Progenitor cell of endocrine pancreas (in vitro differentiated cells): ENCODE measurements around the gene FBXO40. TPM values are rescaled to one million over a fixed set of nuclear protein-coding genes. Genes with fewer than 3 reads are reported as not detected.
"Not testable (repeated sequence)": the region's sequence is repeated elsewhere in the genome, so short reads cannot be mapped to it uniquely, and the experiment has no call there.

Experiments used
- DNase-seq: peaks from one replicate; pipeline ENCODE4 v3.0.0; 2021; ENCODE audit warnings: low spot score; ENCODE audit not compliant: unreplicated experiment
- H3K27ac Mint-ChIP-seq: 2 replicates; pipeline ENCODE4 v1.8.0; 2021; ENCODE audit warnings: mild to moderate bottlenecking, moderate library complexity, mixed read lengths
- H3K27me3 Mint-ChIP-seq: 2 replicates; pipeline ENCODE4 v1.8.0; 2021; ENCODE audit warnings: mixed read lengths
- H3K36me3 Mint-ChIP-seq: 2 replicates; pipeline ENCODE4 v1.8.0; 2022; ENCODE audit warnings: mixed read lengths; ENCODE audit not compliant: insufficient read depth
- H3K4me1 Mint-ChIP-seq: 2 replicates; pipeline ENCODE4 v1.8.0; 2021; ENCODE audit warnings: low read depth, mixed read lengths
- H3K4me3 Mint-ChIP-seq: 2 replicates; pipeline ENCODE4 v1.8.0; 2021; ENCODE audit warnings: low read depth, mild to moderate bottlenecking, moderate library complexity, mixed read lengths
- H3K9me3 Mint-ChIP-seq: 2 replicates; pipeline ENCODE4 v1.8.0; 2021; ENCODE audit warnings: low read depth, mixed read lengths
- CTCF ChIP-seq: fragments of 200-600 bp; sonication (generic); IDR thresholded peaks from one replicate; pipeline ENCODE4 v1.5.0; 2021; ENCODE audit warnings: antibody characterized with exemption, mild to moderate bottlenecking; ENCODE audit not compliant: unreplicated experiment
- total RNA-seq: library from RNA; stranded (reverse); gene quantifications from 2 replicates; pipeline ENCODE4 v1.2.1, GENCODE V29; 2021

FBXO40 gene
- total RNA-seq, 1 donor from 2014 or later = not detected

- no peak for TF ChIP-seq CTCF
- Mint-ChIP-seq H3K4me1 (peaks cover 1% of the 10 kb centered on the region), H3K36me3 (no peaks in the 10 kb centered on the region), H3K27ac (no peak overlapping the region), H3K9me3 (no peaks in the 10 kb centered on the region), H3K4me3 (no peak overlapping the region), H3K27me3 (peaks cover 2% of the 10 kb centered on the region)
- DNase-seq = no peak
These were observed 5.4 kb downstream of the FBXO40 start for GRCh38 chr3:121598564-121598963.

- not testable (repeated sequence) for H3K4me3 Mint-ChIP-seq, H3K4me1 Mint-ChIP-seq, H3K36me3 Mint-ChIP-seq, H3K27ac Mint-ChIP-seq, H3K9me3 Mint-ChIP-seq, H3K27me3 Mint-ChIP-seq, DNase-seq
These were observed 6.7 kb downstream of the FBXO40 start for GRCh38 chr3:121599900-121600299.

GRCh38 chr3:121601212-121601812 is 8.1 kb downstream of the FBXO40 start:
- no peak for TF ChIP-seq CTCF
- Mint-ChIP-seq H3K27ac (no peak overlapping the region), H3K9me3 (no peaks in the 10 kb centered on the region), H3K27me3 (no peaks in the 10 kb centered on the region), H3K36me3 (no peaks in the 10 kb centered on the region), H3K4me1 (peaks cover 1% of the 10 kb centered on the region), H3K4me3 (no peak overlapping the region)
- DNase-seq = no peak

GRCh38 chr3:121604759-121605158 is 11.6 kb downstream of the FBXO40 start:
- H3K27me3 Mint-ChIP-seq = no peaks in the 10 kb centered on the region
- H3K4me3 Mint-ChIP-seq = no peak overlapping the region
- no peaks in the 10 kb centered on the region for H3K36me3 Mint-ChIP-seq
- TF ChIP-seq CTCF = no peak
- peaks cover 6% of the 10 kb centered on the region for H3K4me1 Mint-ChIP-seq
- no peak for DNase-seq
- H3K27ac Mint-ChIP-seq = no peak overlapping the region
- no peaks in the 10 kb centered on the region for H3K9me3 Mint-ChIP-seq

GRCh38 chr3:121606106-121606505 is 12.9 kb downstream of the FBXO40 start:
- TF ChIP-seq CTCF = no peak
- Mint-ChIP-seq H3K4me1 (peaks cover 6% of the 10 kb centered on the region), H3K27ac (no peak overlapping the region), H3K27me3 (no peaks in the 10 kb centered on the region), H3K9me3 (no peaks in the 10 kb centered on the region), H3K4me3 (no peak overlapping the region), H3K36me3 (no peaks in the 10 kb centered on the region)
- no peak for DNase-seq

- Mint-ChIP-seq H3K4me3 (no peak overlapping the region), H3K27me3 (peaks cover 2% of the 10 kb centered on the region), H3K4me1 (peaks cover 2% of the 10 kb centered on the region), H3K36me3 (no peaks in the 10 kb centered on the region), H3K9me3 (no peaks in the 10 kb centered on the region), H3K27ac (no peak overlapping the region)
- no peak for TF ChIP-seq CTCF
- DNase-seq = no peak
These were observed 26.5 kb downstream of the FBXO40 start for GRCh38 chr3:121619691-121620090.
